GM18951 (cell line): ENCODE data around the gene ZNF329.
A peak's percentile ranks its signal among the peaks of the same experiment; 100 is the strongest.
"Not testable (repeated sequence)": the region's sequence is repeated elsewhere in the genome, so short reads cannot be mapped to it uniquely, and the experiment has no call there.

ENCODE experiments used
- POLR2A ChIP-seq: IDR thresholded peaks from 4 replicates; pipeline ENCODE4 v1.6.1; 2011; ENCODE audit warnings: mild to moderate bottlenecking; ENCODE audit not compliant: insufficient read length, insufficient read depth; ENCODE audit errors: extremely low read depth
- in situ Hi-C: fragments of 300-500 bp; cut with MboI; formaldehyde crosslinking; loops from one replicate; pipeline ENCODE4 v1.12.0; 2022; ENCODE audit warnings: low sequenced_read_pairs, mixed read lengths, inconsistent platforms; ENCODE audit not compliant: unreplicated experiment

Gene ZNF329

GRCh38 chr19:58154287-58154678 lies 3.7 kb upstream of the ZNF329 start:
- in situ Hi-C loops = no loop called here
- no peak for TF ChIP-seq POLR2A

DNA sequence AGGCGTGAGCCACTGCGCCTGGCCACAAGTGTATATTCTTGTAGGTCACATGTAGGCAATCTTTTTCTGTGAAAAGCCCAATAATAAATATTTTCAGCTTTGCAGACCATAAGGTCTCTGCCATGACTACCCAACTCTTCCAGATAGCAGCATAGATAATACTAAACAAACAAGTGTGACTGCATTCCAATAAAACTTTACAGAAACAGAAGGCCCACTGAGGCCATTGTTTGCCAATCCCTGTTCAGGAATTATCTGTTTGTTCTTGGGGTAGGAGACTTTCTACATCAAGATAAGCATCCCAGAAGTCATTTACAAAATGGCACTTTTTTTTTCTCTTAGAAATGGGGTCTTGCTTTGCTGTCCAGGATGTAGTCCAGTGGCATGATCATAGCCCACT lies 2.8 kb upstream of the ZNF329 start:
- TF ChIP-seq POLR2A = no peak
- in situ Hi-C loops = no loop called here

DNA sequence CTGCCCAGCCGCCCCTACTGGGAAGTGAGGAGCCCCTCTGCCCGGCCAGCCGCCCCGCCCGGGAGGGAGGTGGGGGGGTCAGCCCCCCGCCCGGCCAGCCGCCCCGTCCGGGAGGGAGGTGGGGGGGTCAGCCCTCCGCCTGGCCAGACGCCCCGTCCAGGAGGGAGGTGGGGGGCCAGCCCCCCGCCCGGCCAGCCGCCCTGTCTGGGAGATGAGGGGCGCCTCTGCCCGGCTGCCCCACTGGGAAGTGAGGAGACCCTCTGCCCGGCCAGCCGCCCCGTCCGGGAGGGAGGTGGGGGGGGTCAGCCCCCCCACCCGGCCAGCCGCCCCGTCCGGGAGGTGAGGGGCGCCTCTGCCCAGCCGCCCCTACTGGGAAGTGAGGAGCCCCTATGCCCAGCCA lies 3.1 kb downstream of the ZNF329 start:
- in situ Hi-C loops = not testable (repeated sequence)

GRCh38 chr19:58145849-58146248 lies 4.7 kb downstream of the ZNF329 start:
- no peak for TF ChIP-seq POLR2A
- in situ Hi-C loops = no loop called here

- in situ Hi-C loops = no loop called here
- no peak for TF ChIP-seq POLR2A
Observed at GRCh38 chr19:58134244-58134643, 16.3 kb downstream of the ZNF329 start.

GRCh38 chr19:58129284-58129683 lies 21.3 kb downstream of the ZNF329 start:
- TF ChIP-seq POLR2A = no peak
- in situ Hi-C loops = no loop called here

DNA sequence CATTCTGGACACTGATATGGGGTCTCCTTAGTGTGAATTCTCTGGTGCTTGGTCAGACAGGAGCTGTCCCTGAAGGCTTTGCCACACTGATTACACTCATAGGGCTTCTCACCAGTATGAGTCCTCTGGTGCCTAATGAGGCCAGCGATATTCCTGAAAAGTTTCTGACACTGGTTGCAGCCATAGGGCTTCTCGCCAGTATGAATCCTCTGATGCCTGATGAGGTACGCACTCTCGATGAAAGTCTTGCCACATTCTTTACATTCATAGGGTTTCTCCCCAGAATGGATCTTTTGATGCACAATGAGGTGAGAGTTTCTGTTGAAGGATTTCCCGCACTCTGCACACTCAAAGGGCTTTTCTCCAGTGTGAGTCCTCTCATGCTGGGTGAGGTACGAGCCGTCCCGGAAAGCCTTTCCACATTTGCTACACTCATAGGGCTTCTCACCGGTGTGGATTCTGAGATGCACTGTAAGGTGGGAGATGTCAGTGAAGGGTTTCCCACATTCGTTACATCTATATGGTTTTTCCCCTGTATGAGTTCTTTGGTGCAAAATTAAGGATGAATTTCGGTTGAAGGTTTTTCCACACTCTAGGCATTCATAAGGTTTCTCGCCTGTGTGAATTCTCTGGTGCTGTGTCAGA lies 22.4 kb downstream of the ZNF329 start:
- in situ Hi-C loops = no loop called here
- TF ChIP-seq POLR2A = no peak

DNA sequence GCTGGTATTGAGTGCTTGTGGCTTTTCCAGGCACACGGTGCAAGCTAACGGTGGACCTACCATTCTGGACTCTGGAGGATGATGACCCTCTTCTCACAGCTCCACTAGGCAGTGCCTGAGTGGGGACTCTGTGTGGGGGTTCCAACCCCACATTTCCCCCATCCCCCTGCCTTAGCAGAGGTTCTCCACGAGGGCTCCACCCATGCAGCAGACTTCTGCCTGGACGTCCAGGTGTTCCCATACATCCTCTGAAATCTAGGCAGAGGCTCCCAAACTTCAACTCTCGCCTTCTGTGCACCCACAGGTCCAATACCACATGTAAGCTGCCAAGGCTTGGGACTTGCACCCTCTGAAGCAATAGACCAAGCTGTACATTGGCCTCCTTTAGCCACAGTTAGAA lies 27.2 kb downstream of the ZNF329 start:
- in situ Hi-C loops = no loop called here
- TF ChIP-seq POLR2A = no peak

GRCh38 chr19:58118979-58119733 lies 31.4 kb downstream of the ZNF329 start:
- no peak for TF ChIP-seq POLR2A
- in situ Hi-C loops = no loop called here

GRCh38 chr19:58117841-58118575 lies 32.6 kb downstream of the ZNF329 start:
- in situ Hi-C loops = no loop called here
- no peak for TF ChIP-seq POLR2A

DNA sequence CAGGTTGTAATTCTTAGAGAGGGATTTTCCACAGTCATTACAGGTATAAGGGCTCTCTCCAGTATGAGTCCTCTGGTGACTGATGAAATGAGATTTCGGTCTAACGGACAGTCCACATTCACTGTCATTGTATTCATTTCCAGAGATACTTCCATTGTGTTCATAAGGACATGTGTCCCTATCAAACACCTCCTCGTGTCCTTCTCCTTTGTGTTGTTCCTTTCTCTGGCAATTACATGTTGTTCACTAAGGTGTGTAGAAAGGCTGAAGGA lies 42.1 kb downstream of the ZNF329 start:
- TF ChIP-seq POLR2A = no peak

GRCh38 chr19:58107778-58108545 lies 42.6 kb downstream of the ZNF329 start:
- in situ Hi-C loops = no loop called here
- no peak for TF ChIP-seq POLR2A

More for the DNA sequence above, 42.1 kb downstream of the ZNF329 start:
- in situ Hi-C loops = no loop called here

GRCh38 chr19:58098682-58098998 lies 51.9 kb downstream of the ZNF329 start:
- in situ Hi-C loops = no loop called here
- TF ChIP-seq POLR2A = no peak

DNA sequence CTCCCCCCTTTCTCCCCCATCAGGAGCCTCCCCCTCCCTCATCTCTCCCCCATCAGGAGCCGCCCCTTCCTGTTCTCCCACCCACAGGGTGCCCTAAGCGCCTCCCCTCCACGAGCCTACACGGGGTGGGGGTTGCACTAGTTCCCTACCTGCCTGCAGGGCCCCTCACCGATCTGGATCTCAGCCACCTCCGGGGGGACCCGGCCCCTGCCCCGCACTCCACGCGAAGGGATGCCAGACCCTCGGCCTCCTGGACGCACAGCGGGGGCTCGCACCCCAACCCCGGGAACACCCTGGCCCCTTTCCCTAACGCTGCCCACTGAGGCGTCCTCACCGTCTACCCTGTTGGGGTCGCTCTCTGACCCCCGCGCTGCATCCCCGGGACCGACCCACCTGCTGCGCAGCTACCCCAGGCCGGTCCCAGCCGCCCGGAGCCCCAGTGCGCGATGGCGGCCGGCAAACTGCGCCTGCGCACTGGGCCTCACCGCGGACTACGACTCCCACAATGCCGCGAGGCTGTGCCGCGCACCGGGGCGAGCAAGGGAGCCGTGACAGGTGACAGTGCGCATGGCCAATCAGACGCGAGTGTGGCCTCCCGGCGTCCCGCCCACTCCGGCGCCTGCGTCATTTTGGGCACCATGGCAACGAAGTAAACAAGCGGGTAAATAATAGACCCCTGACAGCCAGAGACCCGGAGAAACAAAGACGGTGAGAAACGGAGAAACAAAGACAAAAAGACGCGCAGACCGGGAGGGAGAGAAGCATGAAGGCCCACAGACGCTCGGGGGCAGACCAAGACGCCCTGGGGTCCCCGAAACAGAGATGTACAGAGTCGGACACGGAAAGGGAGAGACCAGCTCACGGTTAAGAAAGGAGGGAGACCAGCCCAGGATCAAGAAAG lies 52.6 kb downstream of the ZNF329 start, which contains the start of gene ZSCAN18:
Gene ZSCAN18, minus strand, starts transcription at position 451 of the 901 bp plus-strand sequence. CDS start 7,964 bp downstream, outside the sequence.
- in situ Hi-C loops = no loop called here
- peak; percentile 27 for TF ChIP-seq POLR2A
